A673 (cell line): ENCODE data around the gene TIMP4.

Experiments
- CTCF ChIP-seq: fragments of 300-800, 200-600 bp; sonication (generic); conservative IDR thresholded peaks from 2 replicates; pipeline ENCODE4 v1.5.1; 2017; ENCODE audit warnings: low read depth, mild to moderate bottlenecking, antibody characterized with exemption, low read length, moderate library complexity, mixed read lengths
- EZH2 ChIP-seq: fragments of 200-600 bp; sonication (generic); IDR thresholded peaks from 2 replicates; pipeline ENCODE4 v1.6.1; 2017; ENCODE audit warnings: borderline replicate concordance, low read depth, mild to moderate bottlenecking, mixed read lengths, antibody characterized with exemption, low read length; ENCODE audit not compliant: poor library complexity, severe bottlenecking

- TF ChIP-seq CTCF (no peak), EZH2 (no peak)
Observed at GRCh38 chr3:12159227-12159601, 502 bp upstream of the TIMP4 start.
